Activated T-cell treated with anti-CD3 and anti-CD28 coated beads, Interleukin-2, amount 50 U/mL, for 4 hours (primary cell): Measurements from ENCODE around the gene CDC42EP5. TPM values are rescaled to one million over a fixed set of nuclear protein-coding genes. Genes with fewer than 3 reads are reported as not detected.

ENCODE experiments used
- ATAC-seq, 2 donors: fragments of 200-7000 bp; cut with Tn5 transposase; one replicate each; pipeline ENCODE4 v1.10.0; 2021
- DNase-seq: peaks from one replicate; pipeline ENCODE4 v3.0.0-alpha.2; 2020
- H3K27me3 Mint-ChIP-seq: one replicate; pipeline ENCODE4 v1.8.0; 2021; ENCODE audit warnings: low read depth, mixed read lengths
- H3K36me3 Mint-ChIP-seq: one replicate; pipeline ENCODE4 v1.8.0; 2022; ENCODE audit warnings: mixed read lengths; ENCODE audit not compliant: insufficient read depth
- H3K4me1 Mint-ChIP-seq: one replicate; pipeline ENCODE4 v1.8.0; 2021; ENCODE audit warnings: low read depth, mixed read lengths
- H3K4me3 Mint-ChIP-seq: one replicate; pipeline ENCODE4 v1.8.0; 2021; ENCODE audit warnings: mild to moderate bottlenecking, moderate library complexity, mixed read lengths
- H3K9me3 Mint-ChIP-seq: one replicate; pipeline ENCODE4 v1.8.0; 2021; ENCODE audit warnings: mixed read lengths
- total RNA-seq, 3 donors: library from RNA; stranded (reverse); gene quantifications; one replicate each; pipeline ENCODE4 v1.2.1, GENCODE V29; 2021

The CDC42EP5 gene
- total RNA-seq, 3 donors from 2014 or later = 0.30 TPM; not detected in 2

GRCh38 chr19:54434112-54434872, 38.8 kb downstream of the CDC42EP5 start:
- no peak for DNase-seq
- Mint-ChIP-seq H3K9me3 (no peaks in the 10 kb centered on the region), H3K27me3 (peaks cover 2% of the 10 kb centered on the region), H3K36me3 (no peaks in the 10 kb centered on the region), H3K4me3 (no peak overlapping the region), H3K4me1 (peaks cover 20% of the 10 kb centered on the region)
- ATAC-seq = no peak

- Mint-ChIP-seq H3K4me1 (peaks cover 18% of the 10 kb centered on the region), H3K9me3 (no peaks in the 10 kb centered on the region), H3K4me3 (no peak overlapping the region), H3K27me3 (peaks cover 7% of the 10 kb centered on the region), H3K36me3 (no peaks in the 10 kb centered on the region)
- no peak for DNase-seq
- ATAC-seq = no peak
Observed at GRCh38 chr19:54433697-54434096, 39.4 kb downstream of the CDC42EP5 start.

GRCh38 chr19:54432144-54432738, 40.9 kb downstream of the CDC42EP5 start:
- H3K4me3 Mint-ChIP-seq = no peak overlapping the region
- H3K9me3 Mint-ChIP-seq = no peaks in the 10 kb centered on the region
- no peak for ATAC-seq

GRCh38 chr19:54431255-54431838, 41.7 kb downstream of the CDC42EP5 start:
- Mint-ChIP-seq H3K4me3 (no peak overlapping the region), H3K36me3 (no peaks in the 10 kb centered on the region), H3K27me3 (peaks cover 16% of the 10 kb centered on the region), H3K4me1 (peaks cover 18% of the 10 kb centered on the region), H3K9me3 (no peaks in the 10 kb centered on the region)
- ATAC-seq (no peak), DNase-seq (no peak)

More at GRCh38 chr19:54432144-54432738, 40.9 kb downstream of the CDC42EP5 start:
- Mint-ChIP-seq H3K27me3 (peaks cover 10% of the 10 kb centered on the region), H3K4me1 (peaks cover 18% of the 10 kb centered on the region), H3K36me3 (no peaks in the 10 kb centered on the region)
- DNase-seq = no peak

- H3K9me3 Mint-ChIP-seq = no peaks in the 10 kb centered on the region
- ATAC-seq (peak; percentile 69 to 82), DNase-seq (peak; percentile 47)
- peaks cover 18% of the 10 kb centered on the region for H3K4me1 Mint-ChIP-seq
- peaks cover 24% of the 10 kb centered on the region for H3K27me3 Mint-ChIP-seq
- H3K4me3 Mint-ChIP-seq = peak overlapping the region; percentile 21
- no peaks in the 10 kb centered on the region for H3K36me3 Mint-ChIP-seq
Observed at GRCh38 chr19:54430306-54431254, 42.5 kb downstream of the CDC42EP5 start.

GRCh38 chr19:54429545-54430227, 43.4 kb downstream of the CDC42EP5 start:
- Mint-ChIP-seq H3K27me3 (peaks cover 28% of the 10 kb centered on the region), H3K4me3 (no peak overlapping the region), H3K9me3 (no peaks in the 10 kb centered on the region), H3K36me3 (no peaks in the 10 kb centered on the region), H3K4me1 (peaks cover 13% of the 10 kb centered on the region)
- DNase-seq (no peak), ATAC-seq (no peak)

GRCh38 chr19:54429176-54429495, 44.0 kb downstream of the CDC42EP5 start:
- Mint-ChIP-seq H3K4me1 (peaks cover 8% of the 10 kb centered on the region), H3K4me3 (no peak overlapping the region), H3K36me3 (no peaks in the 10 kb centered on the region), H3K27me3 (peaks cover 33% of the 10 kb centered on the region), H3K9me3 (no peaks in the 10 kb centered on the region)
- DNase-seq (no peak), ATAC-seq (no peak)

- DNase-seq = no peak
- no peak for ATAC-seq
- Mint-ChIP-seq H3K9me3 (no peaks in the 10 kb centered on the region), H3K4me1 (peaks cover 5% of the 10 kb centered on the region), H3K36me3 (no peaks in the 10 kb centered on the region), H3K27me3 (peaks cover 34% of the 10 kb centered on the region), H3K4me3 (no peak overlapping the region)
Observed at GRCh38 chr19:54428323-54429175, 44.5 kb downstream of the CDC42EP5 start.

GRCh38 chr19:54427586-54427985, 45.5 kb downstream of the CDC42EP5 start:
- H3K36me3 Mint-ChIP-seq = no peaks in the 10 kb centered on the region
- H3K4me1 Mint-ChIP-seq = peaks cover 5% of the 10 kb centered on the region
- DNase-seq (no peak), ATAC-seq (no peak)
- H3K9me3 Mint-ChIP-seq = no peaks in the 10 kb centered on the region
- no peak overlapping the region for H3K4me3 Mint-ChIP-seq
- peaks cover 40% of the 10 kb centered on the region for H3K27me3 Mint-ChIP-seq

GRCh38 chr19:54426291-54426931, 46.7 kb downstream of the CDC42EP5 start:
- Mint-ChIP-seq H3K9me3 (no peaks in the 10 kb centered on the region), H3K4me3 (no peak overlapping the region), H3K27me3 (peaks cover 41% of the 10 kb centered on the region), H3K36me3 (no peaks in the 10 kb centered on the region), H3K4me1 (peaks cover 5% of the 10 kb centered on the region)
- ATAC-seq (no peak), DNase-seq (no peak)

- Mint-ChIP-seq H3K36me3 (no peaks in the 10 kb centered on the region), H3K9me3 (no peaks in the 10 kb centered on the region), H3K4me1 (peaks cover 2% of the 10 kb centered on the region), H3K27me3 (peaks cover 44% of the 10 kb centered on the region), H3K4me3 (no peak overlapping the region)
- no peak for ATAC-seq
- DNase-seq = no peak
Observed at GRCh38 chr19:54425382-54425723, 47.7 kb downstream of the CDC42EP5 start.

GRCh38 chr19:54424660-54425381, 48.3 kb downstream of the CDC42EP5 start:
- DNase-seq = no peak
- Mint-ChIP-seq H3K9me3 (no peaks in the 10 kb centered on the region), H3K4me3 (no peak overlapping the region), H3K4me1 (peaks cover 2% of the 10 kb centered on the region), H3K27me3 (peaks cover 45% of the 10 kb centered on the region), H3K36me3 (no peaks in the 10 kb centered on the region)
- no peak for ATAC-seq
